M059J (cell line): ENCODE measurements around the gene MACROD1. TPM values are rescaled to one million over a fixed set of nuclear protein-coding genes. Genes with fewer than 3 reads are reported as not detected.
A peak's percentile ranks its signal among the peaks of the same experiment; 100 is the strongest.

Source experiments
- DNase-seq: peaks from one replicate; pipeline ENCODE4 v3.0.0-alpha.2; 2012; ENCODE audit warnings: low read depth
- total RNA-seq: library from RNA; depleted of rRNA; stranded (reverse); fragments of >200 nt; shearing (Covaris generic); gene quantifications from 2 replicates; pipeline ENCODE4 v1.2.3, GENCODE V29; 2014

The MACROD1 gene
- total RNA-seq, 1 experiment from 2014 or later, result 10.3 TPM

GRCh38 chr11:64035576-64035975 is 130.3 kb downstream of the MACROD1 start, which contains the start of gene FLRT1:
Gene FLRT1 (plus strand): TSS chr11:64035931. CDS start chr11:64116268, 80,337 bp downstream.
- DNase-seq, result no peak

GRCh38 chr11:64035081-64035524 is 130.8 kb downstream of the MACROD1 start:
- DNase-seq, result no peak

GRCh38 chr11:64034411-64034811 is 131.5 kb downstream of the MACROD1 start:
- DNase-seq, result no peak

- peak; percentile 73 for DNase-seq
Measured at GRCh38 chr11:64032050-64032449, 133.9 kb downstream of the MACROD1 start.

- no peak for DNase-seq
Measured at GRCh38 chr11:64031001-64031400, 134.9 kb downstream of the MACROD1 start.

- no peak for DNase-seq
Measured at GRCh38 chr11:64029773-64030172, 136.1 kb downstream of the MACROD1 start.

GRCh38 chr11:64028398-64029115 is 137.4 kb downstream of the MACROD1 start:
- no peak for DNase-seq

- no peak for DNase-seq
Measured at GRCh38 chr11:64027651-64028397, 138.1 kb downstream of the MACROD1 start.

GRCh38 chr11:64026575-64027205 is 139.2 kb downstream of the MACROD1 start:
- no peak for DNase-seq

GRCh38 chr11:64025205-64025604 is 140.7 kb downstream of the MACROD1 start:
- no peak for DNase-seq

GRCh38 chr11:64023712-64024710 is 141.9 kb downstream of the MACROD1 start:
- DNase-seq, result no peak

GRCh38 chr11:64022125-64022784 is 143.7 kb downstream of the MACROD1 start:
- no peak for DNase-seq

- no peak for DNase-seq
Measured at GRCh38 chr11:64021757-64022093, 144.2 kb downstream of the MACROD1 start.

- DNase-seq, result no peak
Measured at GRCh38 chr11:64020976-64021756, 144.7 kb downstream of the MACROD1 start.

- DNase-seq, result no peak
Measured at GRCh38 chr11:64019106-64020037, 146.5 kb downstream of the MACROD1 start.

- no peak for DNase-seq
Measured at GRCh38 chr11:64018310-64018709, 147.6 kb downstream of the MACROD1 start.

GRCh38 chr11:64017945-64018224 is 148.0 kb downstream of the MACROD1 start:
- DNase-seq, result no peak

GRCh38 chr11:64015935-64016845 is 149.7 kb downstream of the MACROD1 start:
- no peak for DNase-seq
